ENCODE results near the gene ZNF598. TPM values are rescaled to one million over a fixed set of nuclear protein-coding genes. Genes with fewer than 3 reads are reported as not detected.
A peak's percentile ranks its signal among the peaks of the same experiment; 100 is the strongest.

ZNF598 gene
- total RNA-seq, 1 experiment from 2014 or later, result 70.9 TPM

- no peak overlapping the region for H2BK20ac ChIP-seq (ENCODE audit: low read depth, low read length, poor library complexity, severe bottlenecking)
- Mint-ChIP-seq H3K9me3 (peaks cover 0 to 6% of the 10 kb centered on the region in 2 experiments; a peak in 3 of 5 replicates), H3K4me1 (peaks cover 14 to 16% of the 10 kb centered on the region in 2 experiments), H3K27me3 (ENCODE audit: low read depth) (peaks cover 71% of the 10 kb centered on the region), H3K27ac (no peak overlapping the region; a peak in 1 of 7 replicates), H3K36me3 (ENCODE audit: insufficient read depth in 1 of 3, low read depth in 3 of 3) (no peaks in the 10 kb centered on the region), H3K4me3 (peak overlapping the region in 1 of 2 experiments; percentile 56; a peak in 2 of 5 replicates)
- no peaks in the 10 kb centered on the region for H3K79me1 ChIP-seq (ENCODE audit: insufficient read depth, low read depth, low read length, poor library complexity, severe bottlenecking)
- no peak overlapping the region for H4K91ac ChIP-seq (ENCODE audit: insufficient read length, low read depth, low read length)
- H3K23me2 ChIP-seq (ENCODE audit: insufficient read length, low read depth, low read length, poor library complexity, severe bottlenecking), result peaks cover 16% of the 10 kb centered on the region
- no peak overlapping the region for H4K8ac ChIP-seq (replicated peaks; ENCODE audit: insufficient read length, low read depth, low read length)
- H2AK5ac ChIP-seq (ENCODE audit: insufficient read length, low read length), result no peak overlapping the region
- H3K14ac ChIP-seq (ENCODE audit: insufficient read depth, low read length), result no peak overlapping the region
- H3K79me2 ChIP-seq (ENCODE audit: insufficient read depth, low read length), result no peaks in the 10 kb centered on the region
- H3T11ph ChIP-seq (ENCODE audit: low read length), result no peak overlapping the region
- no peaks in the 10 kb centered on the region for H4K20me1 ChIP-seq (ENCODE audit: control insufficient read depth, insufficient read depth, insufficient read length)
- no peak overlapping the region for H2BK12ac ChIP-seq (ENCODE audit: insufficient read length, low read depth, low read length)
- H3K27me3 ChIP-seq (ENCODE audit: insufficient read depth, low read length), result peaks cover 20% of the 10 kb centered on the region; the same call in 1 of the 2 replicates
- H2BK5ac ChIP-seq (ENCODE audit: insufficient read length, low read length), result no peak overlapping the region
- DNase-seq, result no peak
- H3K27ac ChIP-seq (ENCODE audit: insufficient read length, low read depth, low read length), result no peak overlapping the region
- no peak overlapping the region for H3K9ac ChIP-seq (ENCODE audit: extremely low read depth, insufficient read length, low read length)
- no peak overlapping the region for H2BK120ac ChIP-seq (ENCODE audit: low read depth, low read length, poor library complexity, severe bottlenecking)
- no peak overlapping the region for H4K5ac ChIP-seq (ENCODE audit: insufficient read length, low read depth, low read length)
- no peak overlapping the region for H2AFZ ChIP-seq (ENCODE audit: low read length)
- H3K9me3 ChIP-seq (ENCODE audit: control insufficient read depth, low read depth, low read length), result no peaks in the 10 kb centered on the region
- no peak overlapping the region for H3K56ac ChIP-seq (ENCODE audit: insufficient read length, low read depth, low read length)
- WGBS (ENCODE audit: extremely low coverage, insufficient read length, low lambda C conversion rate), result no CpG with 5 or more reads among the region's 12 CpGs
- no peak overlapping the region for H3K4ac ChIP-seq (ENCODE audit: low read depth, low read length)
- peak overlapping the region; percentile 35 for H3K4me2 ChIP-seq (ENCODE audit: insufficient read depth, insufficient read length, low read length)
- no peak overlapping the region for H3K18ac ChIP-seq (ENCODE audit: insufficient read length, low read depth, low read length)
- no peak overlapping the region; the same call in 1 of the 2 replicates for H2BK15ac ChIP-seq (ENCODE audit: low read depth, low read length)
- no peak for TF ChIP-seq CTCF (conservative IDR thresholded peaks at IDR 0.05)
- H3K23ac ChIP-seq (ENCODE audit: insufficient read length, low read depth, low read length), result no peak overlapping the region
- H3K4me1 ChIP-seq (ENCODE audit: insufficient read depth, low read length), result no peaks in the 10 kb centered on the region; the same call in 1 of the 2 replicates
Measured at GRCh38 chr16:2024032-2024420, 14.4 kb upstream of the ZNF598 start.
